Endothelial cell of umbilical vein (primary cell): ENCODE results near the gene PLN.

Experiments used
- EZH2 ChIP-seq: IDR thresholded peaks from 2 replicates; pipeline ENCODE4 v1.6.1; 2012; ENCODE audit warnings: borderline replicate concordance, low read depth, mild to moderate bottlenecking, moderate library complexity, low read length, inconsistent platforms; ENCODE audit not compliant: severe bottlenecking
- FOS ChIP-seq: IDR thresholded peaks from 2 replicates; pipeline ENCODE4 v1.6.1; 2011; ENCODE audit warnings: mild to moderate bottlenecking, low read length, moderate library complexity, borderline replicate concordance; ENCODE audit not compliant: insufficient read depth
- JUN ChIP-seq: IDR thresholded peaks from 2 replicates; pipeline ENCODE4 v1.6.1; 2011; ENCODE audit warnings: borderline replicate concordance, low read depth; ENCODE audit not compliant: insufficient read length, insufficient read depth
- MYC ChIP-seq: IDR thresholded peaks from one replicate; pipeline ENCODE4 v1.6.1; 2011; ENCODE audit warnings: mild to moderate bottlenecking, low read depth, low read length
- POLR2A ChIP-seq: IDR thresholded peaks from 2 replicates; pipeline ENCODE4 v1.6.1; 2012; ENCODE audit warnings: low read depth, mild to moderate bottlenecking, control low read depth, low read length
- POLR2AphosphoS5 ChIP-seq: IDR thresholded peaks from 2 replicates; pipeline ENCODE4 v1.6.1; 2012; ENCODE audit warnings: low read depth, mild to moderate bottlenecking, control low read depth, low read length, moderate library complexity; ENCODE audit not compliant: insufficient read depth
- TF ChIP-seq, protein P1 (sequence below), 2 donors: IDR thresholded peaks; 1 replicate in 1 of 2; 2 replicates in 1 of 2; pipeline ENCODE4 v1.5.1; 2011; ENCODE audit warnings: low read length in 2 of 2, mild to moderate bottlenecking in 2 of 2, moderate library complexity in 2 of 2, control low read depth in 1 of 2, inconsistent platforms in 1 of 2, low read depth in 1 of 2; ENCODE audit not compliant: insufficient read depth in 1 of 2; ENCODE audit errors: extremely low read depth in 1 of 2
- TF ChIP-seq, protein P2 (sequence below): IDR thresholded peaks from 2 replicates; pipeline ENCODE4 v1.6.1; 2011; ENCODE audit not compliant: insufficient read depth, insufficient read length

DNA sequence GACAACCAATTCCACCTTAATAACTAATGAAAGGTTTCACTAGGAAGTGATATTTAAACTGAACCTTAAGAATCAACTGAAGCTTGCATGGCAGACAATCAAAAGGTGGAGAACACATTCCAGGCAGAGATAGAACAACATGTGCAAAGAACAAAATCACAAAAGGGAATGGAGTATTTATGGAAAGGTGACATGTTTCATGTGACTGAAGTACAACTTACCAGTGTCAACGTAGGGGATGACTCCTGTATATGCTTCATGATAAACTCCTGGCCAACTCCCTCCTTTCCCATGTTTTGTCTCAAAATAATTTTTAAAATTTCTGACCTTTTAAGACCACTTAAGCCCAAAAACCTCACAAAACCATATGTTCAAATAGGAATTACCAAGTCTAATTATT, 6.6 kb downstream of the PLN start:
- TF ChIP-seq, protein P1, sequence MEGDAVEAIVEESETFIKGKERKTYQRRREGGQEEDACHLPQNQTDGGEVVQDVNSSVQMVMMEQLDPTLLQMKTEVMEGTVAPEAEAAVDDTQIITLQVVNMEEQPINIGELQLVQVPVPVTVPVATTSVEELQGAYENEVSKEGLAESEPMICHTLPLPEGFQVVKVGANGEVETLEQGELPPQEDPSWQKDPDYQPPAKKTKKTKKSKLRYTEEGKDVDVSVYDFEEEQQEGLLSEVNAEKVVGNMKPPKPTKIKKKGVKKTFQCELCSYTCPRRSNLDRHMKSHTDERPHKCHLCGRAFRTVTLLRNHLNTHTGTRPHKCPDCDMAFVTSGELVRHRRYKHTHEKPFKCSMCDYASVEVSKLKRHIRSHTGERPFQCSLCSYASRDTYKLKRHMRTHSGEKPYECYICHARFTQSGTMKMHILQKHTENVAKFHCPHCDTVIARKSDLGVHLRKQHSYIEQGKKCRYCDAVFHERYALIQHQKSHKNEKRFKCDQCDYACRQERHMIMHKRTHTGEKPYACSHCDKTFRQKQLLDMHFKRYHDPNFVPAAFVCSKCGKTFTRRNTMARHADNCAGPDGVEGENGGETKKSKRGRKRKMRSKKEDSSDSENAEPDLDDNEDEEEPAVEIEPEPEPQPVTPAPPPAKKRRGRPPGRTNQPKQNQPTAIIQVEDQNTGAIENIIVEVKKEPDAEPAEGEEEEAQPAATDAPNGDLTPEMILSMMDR (IDR thresholded peaks at IDR 0.05; ENCODE audit: extremely low read depth in 1 of 2, insufficient read depth in 1 of 2, low read depth in 1 of 2, low read length in 2 of 2), result no peak
- TF ChIP-seq, protein P2, sequence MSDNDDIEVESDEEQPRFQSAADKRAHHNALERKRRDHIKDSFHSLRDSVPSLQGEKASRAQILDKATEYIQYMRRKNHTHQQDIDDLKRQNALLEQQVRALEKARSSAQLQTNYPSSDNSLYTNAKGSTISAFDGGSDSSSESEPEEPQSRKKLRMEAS, result no peak
- no peak for TF ChIP-seq POLR2AphosphoS5
- TF ChIP-seq EZH2, result no peak
- TF ChIP-seq POLR2A, result no peak
- TF ChIP-seq MYC, result no peak
- TF ChIP-seq JUN, result no peak
- TF ChIP-seq FOS, result no peak
